HCT116 (cell line): ENCODE data around the gene HLA-B.

ENCODE experiments used
- CTCF ChIP-seq, 3 experiments: fragments of 200-600 bp in 1 of 3; sonication (generic) in 1 of 3; IDR thresholded peaks in 2 of 3; conservative IDR thresholded peaks in 1 of 3; 2 replicates each; pipeline ENCODE4 v1.5.1; 2012 to 2017; ENCODE audit warnings: low read depth in 2 of 3, low read length in 2 of 3, antibody characterized with exemption in 1 of 3, borderline replicate concordance in 1 of 3, control low read depth in 1 of 3, mild to moderate bottlenecking in 1 of 3, mixed read lengths in 1 of 3, mixed run types in 1 of 3, moderate library complexity in 1 of 3; ENCODE audit not compliant: insufficient read depth in 1 of 3
- REST ChIP-seq: IDR thresholded peaks from 2 replicates; pipeline ENCODE4 v1.6.1; 2012; ENCODE audit warnings: low read depth

- TF ChIP-seq REST = no peak
- no peak for TF ChIP-seq CTCF (IDR thresholded peaks at IDR 0.05 in 2 of 3, conservative IDR thresholded peaks at IDR 0.05 in 1 of 3; ENCODE audit: borderline replicate concordance in 1 of 3, insufficient read depth in 1 of 3, low read depth in 2 of 3, low read length in 2 of 3)
Measured at GRCh38 chr6:31351401-31352309, 5.3 kb downstream of the HLA-B start.
